NOMO-1 (cell line): ENCODE measurements around the gene MYO1A.
A peak's percentile ranks its signal among the peaks of the same experiment; 100 is the strongest.
"Not testable (repeated sequence)": the region's sequence is repeated elsewhere in the genome, so short reads cannot be mapped to it uniquely, and the experiment has no call there.

Experiments
- DNase-seq, 2 experiments: peaks; one replicate each; lab custom pipeline; 2025; ENCODE audit not compliant: unreplicated experiment in 2 of 2; lab: John Stamatoyannopoulos, UW

MYO1A gene

DNA sequence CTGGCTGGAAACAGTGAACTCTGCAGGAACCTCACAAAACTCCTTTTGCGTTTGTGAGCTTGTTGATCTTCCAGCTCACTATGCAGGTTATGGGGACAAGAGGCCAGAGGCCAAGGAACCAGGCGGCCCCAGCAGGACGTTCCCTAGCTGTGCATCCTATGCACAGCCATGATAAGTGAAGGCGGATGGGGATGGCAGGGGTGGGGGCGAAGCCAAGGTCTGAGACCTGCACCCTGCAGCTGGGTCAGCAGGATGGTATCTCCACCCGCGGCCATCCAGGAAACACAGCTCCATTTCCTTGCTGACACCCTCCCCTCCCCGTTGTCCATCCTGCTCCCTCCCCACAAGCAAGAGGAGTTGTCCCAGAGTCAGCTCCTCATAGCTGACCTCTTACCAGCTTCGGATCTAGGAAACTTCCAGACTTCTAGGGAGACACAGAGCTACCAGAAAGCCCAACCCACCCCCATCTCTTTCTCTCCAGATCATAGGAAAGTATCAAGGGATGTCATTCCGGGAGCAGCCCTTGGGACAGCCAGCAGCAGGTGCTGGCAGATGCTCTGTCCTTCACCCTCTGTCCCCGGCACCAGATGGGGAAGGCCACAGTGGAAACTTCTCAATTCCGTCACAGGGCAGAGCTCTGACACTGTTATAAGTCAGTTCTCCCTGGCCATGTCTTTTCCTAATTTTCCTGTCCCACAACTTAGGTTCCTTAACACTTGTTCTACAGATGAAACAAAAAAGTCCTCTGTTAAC lies 53.0 kb downstream of the MYO1A start:
- no peak for DNase-seq

DNA sequence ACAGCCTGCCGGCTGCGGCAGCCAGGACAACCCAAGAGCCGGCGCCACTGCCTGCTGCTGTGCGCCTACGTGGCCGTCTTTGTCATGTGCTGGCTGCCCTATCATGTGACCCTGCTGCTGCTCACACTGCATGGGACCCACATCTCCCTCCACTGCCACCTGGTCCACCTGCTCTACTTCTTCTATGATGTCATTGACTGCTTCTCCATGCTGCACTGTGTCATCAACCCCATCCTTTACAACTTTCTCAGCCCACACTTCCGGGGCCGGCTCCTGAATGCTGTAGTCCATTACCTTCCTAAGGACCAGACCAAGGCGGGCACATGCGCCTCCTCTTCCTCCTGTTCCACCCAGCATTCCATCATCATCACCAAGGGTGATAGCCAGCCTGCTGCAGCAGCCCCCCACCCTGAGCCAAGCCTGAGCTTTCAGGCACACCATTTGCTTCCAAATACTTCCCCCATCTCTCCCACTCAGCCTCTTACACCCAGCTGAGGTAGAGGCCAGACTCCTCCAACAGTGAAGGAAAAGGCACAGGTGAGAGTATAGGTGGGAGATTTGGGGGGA lies 53.9 kb downstream of the MYO1A start:
- DNase-seq = no peak

DNA sequence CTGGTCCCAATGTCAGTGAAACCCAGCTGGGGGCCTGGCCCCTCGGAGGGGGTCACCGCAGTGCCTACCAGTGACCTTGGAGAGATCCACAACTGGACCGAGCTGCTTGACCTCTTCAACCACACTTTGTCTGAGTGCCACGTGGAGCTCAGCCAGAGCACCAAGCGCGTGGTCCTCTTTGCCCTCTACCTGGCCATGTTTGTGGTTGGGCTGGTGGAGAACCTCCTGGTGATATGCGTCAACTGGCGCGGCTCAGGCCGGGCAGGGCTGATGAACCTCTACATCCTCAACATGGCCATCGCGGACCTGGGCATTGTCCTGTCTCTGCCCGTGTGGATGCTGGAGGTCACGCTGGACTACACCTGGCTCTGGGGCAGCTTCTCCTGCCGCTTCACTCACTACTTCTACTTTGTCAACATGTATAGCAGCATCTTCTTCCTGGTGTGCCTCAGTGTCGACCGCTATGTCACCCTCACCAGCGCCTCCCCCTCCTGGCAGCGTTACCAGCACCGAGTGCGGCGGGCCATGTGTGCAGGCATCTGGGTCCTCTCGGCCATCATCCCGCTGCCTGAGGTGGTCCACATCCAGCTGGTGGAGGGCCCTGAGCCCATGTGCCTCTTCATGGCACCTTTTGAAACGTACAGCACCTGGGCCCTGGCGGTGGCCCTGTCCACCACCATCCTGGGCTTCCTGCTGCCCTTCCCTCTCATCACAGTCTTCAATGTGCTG lies 54.6 kb downstream of the MYO1A start:
- no peak for DNase-seq

DNA sequence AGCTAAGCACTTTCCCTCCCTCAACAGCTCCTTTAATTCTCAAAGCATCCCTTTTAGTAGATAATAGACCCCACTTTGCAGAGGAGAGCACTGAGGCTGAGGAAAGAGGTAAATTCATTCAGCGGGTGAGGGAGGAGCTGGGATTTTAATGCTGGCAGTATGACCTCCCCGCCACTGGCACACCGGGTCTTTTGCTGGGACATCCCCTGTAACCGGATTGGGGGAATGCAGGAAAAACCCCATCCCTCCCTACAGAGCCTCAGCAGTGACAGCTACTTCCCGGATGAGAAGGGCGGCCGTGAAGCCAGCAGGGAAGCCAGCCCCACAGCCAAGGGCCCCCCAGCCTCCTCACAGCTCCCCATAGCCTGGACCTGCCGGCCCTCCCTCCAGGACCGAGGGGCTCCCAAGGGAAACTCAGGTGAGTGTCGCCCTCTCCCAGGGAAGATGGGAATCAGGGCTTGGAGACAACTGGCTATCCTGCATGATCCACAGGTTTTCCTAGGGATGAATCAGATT lies 55.6 kb downstream of the MYO1A start:
- no peak for DNase-seq

DNA sequence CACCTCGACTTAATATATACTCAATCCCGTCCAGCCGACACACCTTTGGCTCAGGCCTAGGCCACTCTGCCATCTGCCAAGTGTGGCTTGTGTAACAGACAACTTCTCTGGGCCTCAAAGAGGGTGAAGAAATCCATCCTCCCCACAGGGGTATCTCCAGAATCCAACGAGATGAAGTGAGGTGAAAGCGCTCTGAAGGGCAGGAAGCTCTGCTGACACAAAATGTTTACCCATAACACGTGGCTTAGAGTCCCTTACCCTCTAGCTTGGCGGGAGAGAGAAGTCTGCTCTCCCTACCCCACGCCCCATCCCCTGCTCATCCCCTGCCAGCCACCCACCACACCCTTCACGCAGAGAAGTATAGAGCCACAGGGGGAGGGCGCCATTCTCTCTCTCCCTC lies 56.6 kb downstream of the MYO1A start:
- no peak for DNase-seq

DNA sequence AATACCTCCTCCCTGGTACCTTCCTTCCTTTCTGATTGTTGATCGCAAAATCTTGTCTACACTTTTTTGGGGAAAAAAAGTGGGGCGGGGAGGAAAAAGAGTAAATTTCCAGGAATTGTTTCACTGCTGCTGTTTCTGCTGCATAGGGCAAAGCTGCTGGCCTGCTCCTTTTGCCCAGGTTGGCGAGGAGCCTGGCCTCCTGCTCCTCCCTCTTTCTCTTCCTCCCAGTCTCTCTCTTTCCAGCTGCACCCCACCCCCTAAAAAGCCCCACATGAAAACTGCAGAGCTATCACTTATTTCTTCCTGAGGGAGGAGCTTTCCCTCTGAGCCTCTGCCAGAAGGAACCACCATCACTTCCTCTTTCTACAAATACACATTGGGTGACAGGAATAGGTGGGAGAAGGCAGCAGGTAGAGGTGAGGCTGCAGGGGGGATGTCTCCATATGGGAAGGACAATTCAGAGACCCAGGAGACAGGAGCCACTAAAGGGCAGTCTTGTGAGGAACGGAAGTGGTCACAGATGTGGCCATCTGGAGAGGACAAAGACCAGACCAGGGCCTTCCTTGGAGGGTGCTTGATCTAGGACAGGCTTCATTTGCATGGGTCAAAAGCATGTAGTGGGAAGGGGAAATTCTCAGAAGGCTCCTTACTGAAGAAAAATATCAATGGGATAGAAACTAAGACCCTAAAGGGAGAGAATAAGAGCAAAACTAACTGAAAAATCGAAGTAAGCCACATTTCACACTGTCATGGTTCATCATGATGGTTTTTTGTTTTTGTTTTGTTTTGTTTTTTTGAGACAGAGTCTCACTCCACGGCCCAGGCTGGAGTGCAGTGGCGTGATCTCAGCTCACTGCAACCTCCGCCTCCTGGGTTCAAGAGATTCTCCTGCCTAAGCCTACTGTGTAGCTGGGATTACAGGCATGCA lies 58.3 kb downstream of the MYO1A start:
- DNase-seq = peak in 1 of 2 experiments; percentile 25

DNA sequence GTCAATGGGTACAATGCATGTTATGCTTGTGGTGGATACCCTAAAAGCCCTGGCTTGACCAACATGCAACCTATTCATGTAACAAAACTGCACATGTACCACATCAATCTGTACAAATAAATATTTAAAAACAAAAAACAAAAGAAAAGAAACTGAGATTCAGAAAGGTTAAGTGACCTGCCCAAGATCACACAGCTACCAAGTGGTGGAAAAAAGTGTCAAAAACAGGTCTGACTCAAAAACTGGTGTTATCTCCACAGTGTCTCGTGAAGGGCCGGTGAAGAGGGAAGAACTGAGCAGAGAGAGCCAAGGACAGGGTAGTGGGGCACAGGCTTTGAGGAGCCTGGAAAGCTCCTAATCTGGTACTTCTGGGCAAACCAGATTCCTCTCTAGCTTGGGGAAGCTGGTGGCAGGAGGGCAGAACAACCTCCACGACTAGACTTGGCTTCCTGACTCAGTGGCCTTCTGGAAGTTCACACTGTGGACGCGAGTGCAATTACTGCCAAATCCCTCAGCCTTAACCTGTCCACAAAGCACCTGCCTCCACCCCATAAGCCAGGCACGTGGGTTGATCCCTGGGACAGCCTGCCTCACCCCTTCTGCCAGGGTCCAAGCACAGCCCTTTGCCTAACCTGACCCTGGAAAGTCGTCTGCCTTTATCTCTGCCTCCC lies 59.1 kb downstream of the MYO1A start:
- DNase-seq = no peak

DNA sequence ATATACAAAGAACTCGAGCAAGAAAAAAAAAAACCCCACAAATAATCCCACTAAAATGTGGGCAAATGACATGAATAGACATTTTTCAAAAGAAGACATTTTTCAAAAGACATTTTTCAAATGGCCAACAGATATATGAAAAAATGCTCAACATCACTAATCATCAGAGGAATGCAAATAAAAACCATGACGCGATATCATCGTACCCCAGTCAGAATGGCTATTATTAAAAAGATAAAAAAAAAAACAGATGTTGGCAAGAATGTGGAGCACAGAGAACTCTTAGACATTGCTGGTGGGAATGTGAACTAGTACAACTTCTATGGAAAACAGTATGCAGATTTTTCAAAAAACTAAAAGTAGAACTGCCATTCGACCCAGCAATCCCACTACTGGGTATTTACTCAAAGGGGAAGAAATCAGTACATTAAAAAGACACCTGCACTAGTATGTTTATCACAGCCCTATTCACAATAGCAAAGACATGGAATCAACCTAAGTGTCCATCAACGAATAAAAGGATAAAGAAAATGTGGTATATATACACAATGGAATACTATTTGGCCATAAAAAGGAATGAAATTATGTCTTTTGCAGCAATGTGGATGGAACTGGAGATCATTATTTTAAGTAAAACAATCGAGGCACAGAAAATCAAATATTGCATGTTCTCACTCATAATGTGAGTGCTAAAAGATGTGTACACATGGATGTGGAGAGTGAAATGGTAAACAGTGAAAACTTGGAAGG lies 59.9 kb downstream of the MYO1A start:
- DNase-seq = no peak

DNA sequence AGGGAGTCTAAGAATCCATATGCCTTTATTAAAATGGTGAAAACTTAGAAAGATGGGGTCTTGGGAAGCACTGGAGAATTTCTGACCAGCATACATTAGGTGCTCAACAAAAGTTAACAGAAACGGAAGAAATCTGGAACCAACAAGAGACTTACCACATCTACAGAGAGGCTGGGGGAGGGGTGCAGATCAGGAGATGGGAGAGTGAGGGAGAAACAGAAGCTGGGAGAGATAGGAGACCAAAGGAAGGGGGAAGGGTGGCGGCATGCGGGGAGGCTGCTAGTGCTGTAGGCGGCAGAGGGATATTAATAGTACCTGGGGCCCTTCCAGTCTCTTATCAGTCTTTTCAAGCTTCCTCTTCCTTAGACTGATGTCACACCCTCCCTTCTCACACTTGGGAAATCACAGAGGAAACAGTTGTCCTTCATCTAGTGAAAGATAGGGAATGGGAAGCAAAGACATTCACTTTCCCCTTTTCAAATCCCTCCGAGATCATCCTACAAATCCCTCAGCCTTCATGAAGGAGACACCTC lies 61.7 kb downstream of the MYO1A start:
- DNase-seq = peak; percentile 27 to 39

DNA sequence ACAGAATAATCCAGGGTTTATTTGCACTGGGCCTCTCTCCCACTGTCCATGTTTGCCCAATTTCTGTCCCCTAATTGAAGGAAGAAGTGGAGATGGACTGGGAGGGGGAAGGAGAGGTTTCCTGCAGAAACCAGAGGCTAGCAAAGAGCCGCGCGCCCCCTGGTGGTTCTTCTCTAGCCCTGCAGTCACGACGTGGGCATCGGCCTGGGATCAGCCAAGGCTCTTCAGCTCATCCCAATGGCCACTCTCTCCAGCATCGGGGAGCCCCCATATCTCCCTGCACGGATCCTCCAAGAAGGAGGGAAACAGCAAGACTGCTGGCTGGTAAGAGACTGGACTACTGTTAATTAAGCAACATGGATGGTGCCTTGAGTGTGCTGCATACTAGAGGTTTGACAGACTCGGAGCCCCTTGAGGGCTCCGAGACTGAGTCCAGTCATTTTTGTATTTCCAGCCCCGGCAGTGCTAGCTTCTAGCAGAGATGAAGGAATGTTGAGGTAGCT lies 62.3 kb downstream of the MYO1A start:
- peak; percentile 62 to 71 for DNase-seq

DNA sequence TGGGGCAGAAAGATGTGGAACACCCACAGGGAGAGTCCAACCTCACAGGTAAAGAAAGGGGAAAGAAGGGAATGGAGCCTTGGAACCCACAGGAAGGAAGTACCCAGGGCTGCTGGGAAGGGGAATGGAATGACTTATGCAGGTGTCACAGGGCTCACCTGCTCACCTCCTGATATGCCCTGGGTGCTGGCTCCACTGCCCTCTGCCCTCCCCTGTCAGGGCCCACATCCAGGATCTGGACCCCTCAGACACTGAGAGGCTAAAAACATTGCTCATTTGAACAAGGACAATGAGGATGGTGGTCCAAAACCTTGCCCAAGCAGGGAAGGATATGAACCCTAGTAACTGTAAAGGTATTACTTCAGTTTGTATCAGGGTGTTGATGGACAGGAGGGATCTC lies 62.9 kb downstream of the MYO1A start:
- no peak for DNase-seq

DNA sequence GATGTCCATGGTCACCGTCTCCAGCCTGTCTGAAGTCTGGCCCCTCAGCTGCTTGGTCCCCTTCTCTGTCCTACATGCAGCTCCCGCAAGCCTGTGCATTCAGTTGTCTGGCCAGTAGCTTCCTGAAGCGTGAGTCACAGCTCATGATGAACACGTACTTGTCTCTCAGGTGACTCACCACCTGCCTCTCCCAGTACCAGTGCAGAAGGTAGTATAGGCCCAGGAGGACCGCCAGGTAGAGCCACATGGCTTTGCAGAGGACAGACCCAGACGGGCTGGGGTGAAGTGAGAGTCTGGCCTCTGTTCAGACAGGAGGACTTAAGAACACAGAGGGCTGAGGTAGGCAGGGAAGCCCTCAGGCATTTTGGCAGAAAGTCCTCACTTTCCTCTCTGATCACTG lies 64.2 kb downstream of the MYO1A start:
- DNase-seq = not testable (repeated sequence)

DNA sequence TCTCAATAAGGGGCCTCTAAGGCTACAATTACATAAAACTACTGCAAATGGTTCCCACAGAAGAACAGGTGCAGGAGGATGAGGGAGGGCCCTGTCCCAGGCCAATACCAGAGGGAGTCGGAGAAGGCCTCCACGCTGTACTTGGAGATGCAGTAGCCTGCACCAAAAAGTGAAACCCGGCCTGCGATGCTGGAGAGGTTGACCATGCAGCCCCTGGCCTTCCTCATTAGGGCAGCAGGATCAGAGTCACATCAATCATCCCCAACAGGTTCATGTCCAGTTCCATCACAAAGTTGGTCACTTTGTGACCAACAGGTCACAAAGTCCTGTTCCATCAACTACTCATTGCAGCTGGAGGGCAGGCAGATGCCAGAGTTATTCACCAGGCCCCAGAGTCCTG lies 66.5 kb downstream of the MYO1A start:
- no peak for DNase-seq

DNA sequence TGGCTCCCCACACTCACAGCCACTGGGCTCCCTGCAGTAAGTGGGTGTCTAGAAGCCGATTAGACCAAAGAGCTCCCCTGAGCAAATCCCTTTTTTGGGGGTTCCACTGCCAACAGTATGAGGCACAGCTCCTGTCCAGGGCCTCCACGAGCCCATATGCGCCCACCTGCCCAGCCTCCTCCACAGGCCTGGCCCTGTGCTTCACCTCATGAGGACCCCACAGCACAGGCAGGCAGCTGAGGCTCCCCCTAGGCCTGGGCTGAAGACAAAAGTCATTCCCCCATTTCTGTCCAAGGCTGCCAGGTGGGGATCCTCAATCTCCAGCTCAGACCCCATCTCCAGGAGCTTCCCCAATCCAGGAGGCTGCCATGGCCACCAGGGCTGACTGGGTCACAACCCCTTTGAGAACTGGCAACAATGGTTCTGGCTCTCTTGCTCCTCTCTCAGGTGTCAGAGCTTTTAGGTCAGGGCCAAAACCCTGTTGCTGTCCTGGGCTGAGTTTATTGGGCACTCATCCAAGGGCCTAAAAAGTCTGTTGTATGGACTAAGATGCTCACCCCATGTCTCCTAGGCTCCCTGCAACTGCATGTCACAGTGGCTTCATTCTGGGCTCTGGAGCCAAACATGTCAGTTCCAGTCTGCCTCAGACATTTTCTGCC lies 67.2 kb downstream of the MYO1A start:
- DNase-seq = not testable (repeated sequence)

DNA sequence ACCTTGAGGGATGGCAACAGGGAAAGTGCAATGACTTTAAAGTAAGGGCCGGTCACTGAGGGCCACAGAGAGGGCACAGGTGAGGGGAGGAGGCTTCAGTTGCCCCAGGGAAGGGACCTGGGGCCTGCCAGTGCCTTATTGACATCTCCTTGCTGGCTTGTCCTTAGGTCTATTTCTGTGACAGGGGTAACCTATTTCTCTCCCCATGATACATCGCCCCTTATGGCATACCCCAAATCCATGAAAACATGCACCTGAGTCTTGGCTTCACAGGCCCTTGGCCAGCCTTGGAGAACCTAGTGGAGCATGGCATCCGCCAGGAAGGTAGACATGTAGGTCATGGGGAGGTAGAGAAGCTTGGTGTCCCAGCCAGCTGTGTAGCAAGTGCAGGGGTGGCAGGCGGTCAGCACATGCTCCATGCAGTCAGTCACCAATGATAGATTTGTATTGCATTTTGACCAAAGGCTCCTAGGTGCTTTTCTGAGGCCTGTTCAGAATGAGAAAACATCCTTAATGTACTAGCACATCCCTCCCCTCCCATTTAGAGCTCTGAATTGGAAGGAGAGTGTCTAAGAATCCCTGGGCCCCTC lies 68.9 kb downstream of the MYO1A start:
- no peak for DNase-seq

DNA sequence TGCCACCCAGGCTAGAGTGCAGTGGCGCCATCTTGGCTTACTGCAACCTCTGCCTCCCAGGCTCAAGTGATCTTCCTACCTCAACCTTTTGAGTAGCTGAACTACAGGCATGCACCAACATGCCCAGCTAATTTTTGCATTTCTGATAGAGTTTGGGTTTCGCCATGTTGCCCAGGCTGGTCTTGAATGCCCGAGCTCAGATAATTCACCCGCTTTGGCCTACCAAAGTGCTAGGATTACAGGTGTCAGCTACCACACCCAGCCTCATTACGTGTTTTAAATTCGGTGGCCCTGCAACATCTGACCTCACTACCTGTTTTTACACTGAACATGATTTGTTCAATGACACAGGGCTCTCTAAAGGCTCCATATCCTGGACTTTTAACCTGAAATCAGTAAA lies 69.7 kb downstream of the MYO1A start:
- no peak for DNase-seq

DNA sequence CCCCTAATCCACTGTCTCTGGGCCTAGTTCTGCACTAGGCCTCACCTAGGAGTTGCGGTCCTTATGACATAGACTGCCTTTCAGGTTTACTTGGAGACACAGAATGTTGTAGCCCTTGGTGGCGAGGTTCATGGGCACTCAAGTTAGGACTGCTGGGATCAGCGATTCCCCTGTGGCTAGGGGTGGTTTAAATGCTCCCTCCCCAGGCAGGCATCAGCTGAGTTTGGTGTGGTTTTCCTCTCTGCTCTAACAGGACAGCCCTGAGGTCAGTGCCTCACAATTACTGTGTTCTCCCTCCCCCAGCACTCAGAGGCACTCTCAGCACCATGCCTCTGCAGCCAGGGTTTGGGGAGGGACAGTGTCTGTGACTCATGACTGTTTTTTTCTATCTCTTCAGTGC lies 70.3 kb downstream of the MYO1A start:
- DNase-seq = no peak
